ENCODE data around the gene AQP1. TPM values are rescaled to one million over a fixed set of nuclear protein-coding genes. Genes with fewer than 3 reads are reported as not detected.

Gene AQP1
- total and polyA plus RNA-seq, 2 donors (not counting 1 experiment from before 2014, with no cell fraction given): not detected

DNA sequence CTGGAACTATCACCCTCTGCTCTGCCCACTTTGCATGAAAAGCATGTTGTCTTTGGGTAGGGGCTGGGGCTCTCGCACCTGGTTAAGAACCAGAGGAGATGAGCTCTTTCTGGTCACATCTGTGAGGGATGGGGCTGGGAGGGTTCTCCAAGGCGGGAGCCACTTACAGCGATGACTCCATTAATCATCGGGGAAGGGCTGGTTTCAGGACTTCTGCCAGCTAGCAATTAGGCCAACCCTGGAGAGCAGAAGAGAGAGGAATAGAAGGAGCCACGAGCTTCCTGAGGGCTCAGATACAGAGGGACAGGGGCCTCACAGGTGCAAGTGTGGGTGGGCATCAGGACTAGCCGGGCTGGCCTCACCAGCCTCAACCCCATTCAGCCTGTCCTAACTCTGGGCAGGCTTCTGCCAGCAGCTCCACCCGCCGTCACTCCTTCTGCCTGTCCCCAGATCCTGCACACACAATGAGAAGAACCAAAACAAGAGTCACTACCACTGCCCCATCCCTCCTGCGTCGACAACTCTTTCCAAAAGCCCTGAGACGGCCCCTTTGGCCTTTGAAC, 8.4 kb downstream of the AQP1 start:
- no peak overlapping the region for H3K4me2 ChIP-seq (replicated peaks; ENCODE audit: low read depth, low read length, poor library complexity, severe bottlenecking)
- no peak overlapping the region for H3K4me3 ChIP-seq (ENCODE audit: control extremely low read depth in 1 of 5, extremely low read depth in 1 of 5, insufficient read depth in 1 of 5, low read depth in 2 of 5, low read length in 4 of 5)

More for the DNA sequence above, 8.4 kb downstream of the AQP1 start:
- no peak overlapping the region for H2AFZ ChIP-seq (ENCODE audit: insufficient read depth, low read depth, low read length, poor library complexity, severe bottlenecking)
- no peaks in the 10 kb centered on the region for H3K27me3 ChIP-seq (replicated peaks in 1 of 4; ENCODE audit: control extremely low read depth in 1 of 4, control insufficient read depth in 3 of 4, insufficient read depth in 4 of 4, low read length in 3 of 4)
- TF ChIP-seq EZH2 (IDR thresholded peaks at IDR 0.05; ENCODE audit: borderline replicate concordance, insufficient read depth, low read depth, low read length, poor library complexity, severe bottlenecking): no peak
- TF ChIP-seq, protein P1, sequence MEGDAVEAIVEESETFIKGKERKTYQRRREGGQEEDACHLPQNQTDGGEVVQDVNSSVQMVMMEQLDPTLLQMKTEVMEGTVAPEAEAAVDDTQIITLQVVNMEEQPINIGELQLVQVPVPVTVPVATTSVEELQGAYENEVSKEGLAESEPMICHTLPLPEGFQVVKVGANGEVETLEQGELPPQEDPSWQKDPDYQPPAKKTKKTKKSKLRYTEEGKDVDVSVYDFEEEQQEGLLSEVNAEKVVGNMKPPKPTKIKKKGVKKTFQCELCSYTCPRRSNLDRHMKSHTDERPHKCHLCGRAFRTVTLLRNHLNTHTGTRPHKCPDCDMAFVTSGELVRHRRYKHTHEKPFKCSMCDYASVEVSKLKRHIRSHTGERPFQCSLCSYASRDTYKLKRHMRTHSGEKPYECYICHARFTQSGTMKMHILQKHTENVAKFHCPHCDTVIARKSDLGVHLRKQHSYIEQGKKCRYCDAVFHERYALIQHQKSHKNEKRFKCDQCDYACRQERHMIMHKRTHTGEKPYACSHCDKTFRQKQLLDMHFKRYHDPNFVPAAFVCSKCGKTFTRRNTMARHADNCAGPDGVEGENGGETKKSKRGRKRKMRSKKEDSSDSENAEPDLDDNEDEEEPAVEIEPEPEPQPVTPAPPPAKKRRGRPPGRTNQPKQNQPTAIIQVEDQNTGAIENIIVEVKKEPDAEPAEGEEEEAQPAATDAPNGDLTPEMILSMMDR (IDR thresholded peaks at IDR 0.05): no peak
- no peak overlapping the region for H3K9ac ChIP-seq (ENCODE audit: low read length)
- POLR2A ChIA-PET: no interaction called here
- H3K27ac Mint-ChIP-seq: no peak overlapping the region
- H3K9me3 Mint-ChIP-seq (ENCODE audit: insufficient read depth): no peaks in the 10 kb centered on the region
- 76% methylated on average over 11 of the region's 11 CpGs for WGBS (ENCODE audit: insufficient coverage)
- intact Hi-C loops (cut with micrococcal nuclease): no loop called here
- H3K9me3 ChIP-seq (ENCODE audit: control extremely low read depth in 1 of 3, control insufficient read depth in 2 of 3, insufficient read depth in 1 of 3, low read length in 2 of 3): no peaks in the 10 kb centered on the region
- no peaks in the 10 kb centered on the region for H3K27me3 Mint-ChIP-seq
- no peaks in the 10 kb centered on the region for H3K4me1 ChIP-seq (ENCODE audit: control insufficient read depth in 2 of 2, insufficient read depth in 2 of 2, low read length in 2 of 2)
- H3K79me2 ChIP-seq (ENCODE audit: control insufficient read depth, insufficient read depth, low read length): no peaks in the 10 kb centered on the region
- H3K4me1 Mint-ChIP-seq: no peaks in the 10 kb centered on the region
- ATAC-seq (ENCODE audit: low read depth): no peak
- no peak overlapping the region for H3K4me3 Mint-ChIP-seq
- no peaks in the 10 kb centered on the region for H4K20me1 ChIP-seq (ENCODE audit: control insufficient read depth, insufficient read depth, low read length, poor library complexity, severe bottlenecking)
- CTCF ChIA-PET: interaction anchor here (1.2 kb wide), 1 partner anchor 19 kb away, joined by 3 read pairs; no protein-coding TSS in a partner anchor
- H3K27ac ChIP-seq (ENCODE audit: low read length in 2 of 2): no peak overlapping the region
- H3K36me3 ChIP-seq (replicated peaks in 1 of 2; ENCODE audit: control extremely low read depth in 1 of 2, control insufficient read depth in 1 of 2, extremely low read depth in 1 of 2, insufficient read depth in 2 of 2, low read length in 1 of 2): no peaks in the 10 kb centered on the region
- no peak for DNase-seq
